GM21423 (cell line): ENCODE data around the gene MAN2C1.
"Not testable (repeated sequence)": the region's sequence is repeated elsewhere in the genome, so short reads cannot be mapped to it uniquely, and the experiment has no call there.

ENCODE experiments used
- ATAC-seq: cut with Tn5 transposase; IDR thresholded peaks from one replicate; pipeline ENCODE4 v1.9.1; 2021; ENCODE audit warnings: mild to moderate bottlenecking, moderate library complexity; ENCODE audit not compliant: unreplicated experiment

Gene MAN2C1

DNA sequence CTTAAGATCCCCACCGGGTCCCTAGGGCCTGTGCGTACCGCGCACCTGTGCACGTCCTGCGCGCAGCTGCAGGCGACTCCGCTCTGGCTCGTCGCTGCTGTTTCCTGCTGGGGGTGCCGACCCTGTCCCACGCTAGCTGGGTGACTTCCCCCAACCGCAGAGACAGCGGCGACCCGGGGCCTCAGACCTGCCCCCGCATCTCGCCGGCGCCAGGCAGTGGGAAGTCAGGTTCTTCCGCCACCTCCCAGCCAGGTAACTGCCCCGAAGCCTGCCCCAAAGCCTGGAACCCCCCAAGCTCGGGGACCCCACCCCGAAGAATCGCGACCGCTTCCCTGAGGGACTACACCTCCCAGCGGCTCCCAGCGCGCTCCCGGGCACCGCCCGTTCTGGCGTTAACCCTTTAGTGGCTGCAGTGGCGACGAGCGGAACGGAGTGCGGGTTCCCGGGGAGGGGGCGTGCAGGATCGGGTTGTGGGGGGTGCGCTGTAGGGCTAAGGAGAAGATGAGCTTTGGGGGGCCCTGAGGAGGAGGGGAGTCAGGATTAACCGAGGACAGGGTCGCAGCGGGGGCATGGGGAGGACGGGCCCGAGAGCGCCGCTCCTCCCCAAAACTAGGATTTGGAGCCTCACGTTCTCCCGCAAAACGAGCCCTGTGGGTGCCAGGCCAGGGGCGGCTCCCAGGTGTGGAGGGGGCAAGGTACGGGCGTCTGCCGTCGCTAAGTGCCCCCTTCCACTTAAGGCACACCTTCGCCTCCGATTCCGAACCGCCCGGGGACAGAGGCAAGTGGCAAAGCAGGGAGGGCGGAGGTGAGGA lies 21.0 kb downstream of the MAN2C1 start:
- peak; percentile 54 for ATAC-seq

DNA sequence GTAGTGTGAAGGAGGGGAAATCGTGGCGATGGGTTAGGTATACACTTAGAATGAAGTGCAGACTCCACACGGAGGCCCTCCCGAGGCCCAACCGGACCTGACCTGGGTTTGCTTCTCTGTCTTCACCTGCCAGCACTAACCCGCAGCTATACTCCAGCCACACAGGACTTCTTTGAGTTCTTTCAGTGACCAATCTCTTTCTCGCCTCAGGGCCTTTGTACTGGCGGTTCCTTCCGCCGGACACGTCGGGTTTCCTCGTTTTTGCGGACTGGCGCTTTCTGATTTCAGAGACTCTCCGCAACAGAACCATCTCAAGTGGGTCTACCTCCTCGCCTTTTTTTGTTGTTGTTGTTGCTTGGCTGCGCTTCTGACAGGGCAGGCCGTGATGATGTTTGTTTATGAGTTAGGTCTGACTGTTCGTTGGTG lies 21.6 kb downstream of the MAN2C1 start, which contains the start of gene NEIL1:
TSS of gene NEIL1 (plus strand) at position 244 of the 426 bp plus-strand sequence. CDS start 1,867 bp downstream, outside the sequence.
- no peak for ATAC-seq

DNA sequence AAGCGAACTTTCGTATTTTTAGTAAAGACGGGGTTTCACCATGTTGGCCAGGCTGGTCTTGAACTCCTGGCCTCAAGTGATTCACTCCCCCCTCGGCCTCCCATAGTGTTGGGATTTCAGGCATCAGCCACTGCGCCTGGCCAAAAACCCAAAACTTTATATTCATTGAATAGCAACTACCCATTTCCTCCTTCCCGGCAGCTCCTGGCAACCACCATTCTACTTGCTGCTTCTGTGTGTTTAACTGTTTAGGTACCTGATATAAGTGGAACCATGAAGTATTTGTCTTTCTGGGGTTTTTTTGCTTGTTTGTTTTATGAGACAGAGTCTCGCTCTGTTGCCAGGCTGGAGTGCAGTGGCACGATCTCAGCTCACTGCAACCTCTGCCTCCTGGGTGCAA lies 24.5 kb downstream of the MAN2C1 start:
- not testable (repeated sequence) for ATAC-seq

DNA sequence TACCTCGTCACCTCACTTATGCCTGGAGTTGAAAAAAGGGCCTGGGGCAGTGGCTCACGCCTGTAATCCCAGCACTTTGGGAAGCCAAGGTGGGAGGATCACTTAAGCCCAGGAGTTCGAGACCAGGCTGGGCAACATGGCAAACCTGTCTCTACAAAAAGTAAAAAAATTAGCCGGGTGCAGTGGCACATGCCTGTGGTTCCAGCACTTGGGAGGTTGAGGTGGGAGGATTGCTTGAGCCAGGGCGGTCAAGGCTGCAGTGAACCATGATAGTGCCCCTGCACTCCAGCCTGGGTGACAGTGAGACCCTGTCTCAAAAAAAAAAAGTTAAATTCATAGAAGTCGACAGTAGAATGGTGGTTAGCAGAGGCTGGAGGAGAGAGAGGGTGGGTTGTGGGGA lies 26.2 kb downstream of the MAN2C1 start:
- no peak for ATAC-seq

DNA sequence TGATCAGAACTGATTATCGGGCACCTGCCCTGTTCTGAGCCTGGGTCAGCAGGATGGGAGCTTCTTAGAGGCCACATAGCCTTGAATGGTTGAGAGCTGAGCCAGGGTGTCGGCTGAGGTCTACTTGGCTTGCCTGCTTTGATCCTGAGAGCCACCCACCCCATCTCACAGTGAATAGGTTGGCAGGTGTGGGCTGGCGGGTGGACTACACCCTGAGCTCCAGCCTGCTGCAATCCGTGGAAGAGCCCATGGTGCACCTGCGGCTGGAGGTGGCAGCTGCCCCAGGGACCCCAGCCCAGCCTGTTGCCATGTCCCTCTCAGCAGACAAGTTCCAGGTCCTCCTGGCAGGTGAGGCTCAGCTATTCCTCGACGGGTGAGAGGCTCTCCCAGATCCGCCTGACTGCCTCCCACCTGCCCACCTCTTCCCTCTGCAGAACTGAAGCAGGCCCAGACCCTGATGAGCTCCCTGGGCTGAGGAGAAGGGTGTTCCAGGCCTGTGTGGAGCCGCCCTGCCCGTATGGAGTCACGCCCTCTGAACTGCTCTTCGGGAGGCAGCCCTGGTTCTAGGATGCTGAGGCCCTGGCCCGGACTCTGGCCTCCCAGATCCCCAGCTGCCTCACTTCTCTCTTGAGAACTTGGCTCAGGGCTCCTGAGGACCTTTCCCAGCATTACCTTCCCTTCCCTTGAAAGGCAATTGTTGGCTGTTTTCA lies 28.7 kb downstream of the MAN2C1 start:
- no peak for ATAC-seq

DNA sequence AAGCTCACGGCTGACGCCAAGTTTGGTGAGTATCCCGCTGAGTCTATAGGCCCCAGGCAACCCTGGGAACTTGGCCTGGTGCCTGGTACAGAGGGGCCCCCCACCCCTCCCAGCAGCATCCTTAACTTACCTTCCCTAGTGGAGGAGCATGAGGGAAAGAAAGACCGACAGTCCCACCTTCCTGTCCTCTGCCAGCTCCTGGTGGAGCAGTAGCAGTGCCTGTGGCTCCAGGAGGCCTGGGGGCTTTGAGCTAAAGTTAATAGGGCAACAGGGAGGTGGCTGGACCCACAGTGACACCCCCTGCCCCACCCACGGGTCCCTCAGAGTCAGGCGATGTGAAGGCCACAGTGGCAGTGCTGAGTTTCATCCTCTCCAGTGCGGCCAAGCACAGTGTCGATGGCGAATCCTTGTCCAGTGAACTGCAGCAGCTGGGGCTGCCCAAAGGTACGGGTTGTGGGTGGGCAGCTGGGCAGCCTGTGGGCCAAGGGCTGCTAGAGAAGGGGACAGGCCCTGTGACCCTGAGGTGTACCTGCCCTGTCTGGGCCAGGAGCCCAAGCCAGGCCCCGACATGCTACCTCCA lies 29.7 kb downstream of the MAN2C1 start:
- no peak for ATAC-seq

DNA sequence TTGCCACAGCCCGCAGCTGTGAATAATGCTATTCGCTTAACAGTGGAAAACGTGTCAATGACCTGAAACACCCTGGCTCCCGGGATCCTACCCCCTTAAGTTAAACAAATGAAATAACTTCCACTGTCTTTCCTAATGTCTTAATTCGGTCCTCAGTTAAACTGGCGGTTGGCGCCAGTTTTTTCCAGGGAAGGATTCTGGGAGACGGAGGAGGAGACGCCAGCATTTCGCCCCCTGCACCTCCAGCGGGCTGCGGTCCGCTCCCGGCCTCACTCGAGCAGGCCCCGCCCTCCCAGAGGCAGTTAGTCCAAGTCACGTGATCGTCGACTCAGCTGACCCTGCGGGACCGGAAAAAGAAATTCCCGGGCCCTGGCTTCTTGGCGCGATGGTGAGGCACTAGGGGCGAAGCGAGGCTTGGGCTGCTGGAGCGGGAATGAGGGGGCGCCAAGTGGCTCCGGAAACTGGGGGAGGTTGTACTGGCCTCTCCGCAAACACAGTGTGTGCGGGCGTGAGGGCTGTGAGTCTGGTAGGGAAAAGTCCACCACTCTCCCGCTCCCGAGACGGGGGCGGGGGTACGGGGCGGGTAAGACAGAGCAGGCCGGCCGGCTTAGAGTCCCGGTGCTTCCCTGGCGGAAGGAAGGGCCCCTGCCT lies 32.6 kb downstream of the MAN2C1 start, which contains the start of gene COMMD4:
TSS of gene COMMD4 (plus strand) at position 359 of the 651 bp plus-strand sequence. CDS start at position 386, 27 bp downstream.
- no peak for ATAC-seq

DNA sequence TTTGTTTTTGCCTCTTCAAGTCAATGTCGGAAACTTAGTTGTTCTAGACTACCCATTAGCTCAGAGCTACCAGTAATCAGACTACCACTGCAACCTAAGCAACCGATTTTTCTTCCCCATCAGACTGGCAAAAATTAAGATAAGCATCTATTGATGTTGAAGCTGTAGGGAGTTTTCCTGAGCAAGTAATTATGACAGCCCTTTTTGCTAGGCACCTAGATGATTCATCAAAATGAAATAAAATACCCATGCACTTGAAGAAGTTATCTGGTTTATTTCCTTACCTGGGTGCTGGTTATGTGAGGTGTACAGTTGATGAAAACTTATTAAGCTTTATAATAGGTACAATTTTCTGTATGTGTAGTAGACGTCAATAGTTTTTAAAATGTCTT lies 33.1 kb downstream of the MAN2C1 start:
- no peak for ATAC-seq

DNA sequence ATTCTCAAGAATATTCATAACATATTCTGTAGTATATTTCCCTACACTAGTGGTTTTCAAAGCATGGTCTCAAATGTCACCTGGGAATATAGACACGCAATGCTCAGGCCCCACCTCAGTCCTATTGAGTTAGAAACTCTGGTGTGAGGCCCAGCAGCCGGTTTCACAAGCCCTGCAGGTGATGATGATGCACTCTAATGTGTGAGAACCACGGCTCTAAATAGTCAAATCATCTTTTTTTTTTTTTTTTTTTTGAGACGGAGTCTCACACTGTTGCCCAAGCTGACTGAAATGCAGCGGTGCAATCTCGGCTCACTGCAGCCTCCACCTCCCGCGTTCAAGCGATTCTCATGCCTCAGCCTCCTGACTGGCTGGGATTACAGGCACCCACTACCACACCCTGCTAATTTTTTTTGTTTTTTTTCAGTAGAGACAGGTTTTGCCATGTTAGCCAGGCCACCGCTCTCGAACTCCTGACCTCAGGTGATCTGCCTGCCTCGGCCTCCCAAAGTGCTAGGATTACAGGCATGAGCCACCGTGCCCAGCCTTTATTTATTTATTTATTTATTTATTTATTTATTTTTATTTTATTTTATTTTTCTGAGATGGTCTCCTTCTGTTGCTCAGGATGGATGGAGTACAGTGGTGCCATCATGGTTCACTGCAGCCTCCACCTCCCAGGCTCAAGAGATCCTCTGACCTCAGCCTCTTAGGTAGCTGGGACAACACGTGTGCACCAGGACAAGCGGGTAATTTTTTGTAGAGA lies 34.6 kb downstream of the MAN2C1 start:
- not testable (repeated sequence) for ATAC-seq

DNA sequence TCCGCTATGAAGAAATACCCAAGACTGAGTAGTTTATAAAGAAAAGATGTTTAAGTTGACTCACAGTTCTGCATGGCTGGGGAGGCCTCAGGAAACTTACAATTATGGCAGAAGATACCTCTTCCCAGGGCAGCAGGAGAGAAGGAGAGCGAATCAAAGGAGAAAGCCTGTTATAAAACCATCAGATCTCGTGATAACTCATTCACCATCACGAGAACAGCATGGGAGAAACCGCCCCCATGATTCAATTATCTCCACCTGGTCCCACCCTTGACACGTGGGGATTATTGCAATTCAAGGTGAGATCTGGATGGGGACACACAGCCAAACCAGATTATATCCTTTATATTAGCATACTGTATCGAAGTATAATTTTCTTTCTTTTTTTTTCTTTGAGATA lies 36.3 kb downstream of the MAN2C1 start:
- not testable (repeated sequence) for ATAC-seq

DNA sequence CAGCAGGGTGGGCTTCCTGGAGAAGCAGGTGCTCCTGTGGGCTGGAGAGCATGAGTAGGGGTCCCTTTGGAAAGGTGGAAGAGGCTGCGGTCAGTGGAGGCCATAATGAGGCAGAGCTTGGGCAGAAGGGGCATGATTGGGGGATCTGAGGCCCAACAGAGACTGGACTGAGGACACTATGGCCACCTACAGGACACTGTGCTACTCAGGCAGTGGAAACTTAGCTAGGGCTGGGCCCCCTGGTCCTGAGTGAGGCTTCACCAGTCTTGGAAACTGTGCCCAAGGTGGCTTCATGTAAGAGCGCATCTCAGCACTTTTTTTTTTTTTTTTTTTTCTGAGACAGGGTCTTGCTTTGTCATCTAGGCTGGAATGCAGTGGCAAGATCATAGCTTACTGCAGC lies 38.8 kb downstream of the MAN2C1 start:
- ATAC-seq = no peak

DNA sequence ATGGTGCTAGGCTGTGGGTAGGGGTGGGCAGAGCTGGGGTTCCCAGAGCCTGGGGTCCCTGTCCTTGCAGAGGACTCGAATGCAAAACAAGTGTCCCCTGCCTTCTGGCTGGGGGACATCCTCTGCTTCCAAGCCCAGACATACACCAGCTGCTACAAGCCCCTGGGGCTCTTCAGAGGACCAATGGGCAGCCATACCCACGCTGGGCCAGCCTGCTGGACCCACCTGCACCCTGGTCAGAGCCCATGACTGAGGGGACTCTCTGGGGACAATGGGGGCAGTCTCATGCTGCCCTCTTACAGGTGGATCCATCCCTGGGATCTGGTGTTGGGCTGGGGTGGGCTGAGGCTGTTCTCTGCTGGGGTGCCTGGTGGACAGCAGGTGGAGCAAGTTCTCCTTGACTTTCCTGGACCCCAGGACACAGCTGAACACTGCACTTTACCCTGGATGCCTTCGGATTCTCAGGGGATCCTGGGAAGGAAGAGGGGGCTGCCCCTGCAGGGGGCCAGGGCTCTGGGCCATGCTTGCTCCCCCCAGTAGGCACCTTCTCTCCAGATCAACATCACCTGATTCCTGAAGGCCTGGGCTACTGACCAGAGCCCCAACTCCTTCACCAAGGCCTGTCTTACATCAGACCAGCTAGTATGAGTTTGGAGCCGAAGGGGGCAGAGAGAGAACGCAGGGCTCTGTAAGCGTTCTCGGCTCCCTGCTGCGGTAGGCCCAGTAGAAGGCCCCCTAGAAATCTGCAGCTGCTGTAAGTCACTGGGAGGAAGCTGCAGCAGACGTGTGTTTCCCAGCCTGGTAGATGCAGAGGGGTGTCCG lies 39.7 kb downstream of the MAN2C1 start:
- ATAC-seq = no peak

DNA sequence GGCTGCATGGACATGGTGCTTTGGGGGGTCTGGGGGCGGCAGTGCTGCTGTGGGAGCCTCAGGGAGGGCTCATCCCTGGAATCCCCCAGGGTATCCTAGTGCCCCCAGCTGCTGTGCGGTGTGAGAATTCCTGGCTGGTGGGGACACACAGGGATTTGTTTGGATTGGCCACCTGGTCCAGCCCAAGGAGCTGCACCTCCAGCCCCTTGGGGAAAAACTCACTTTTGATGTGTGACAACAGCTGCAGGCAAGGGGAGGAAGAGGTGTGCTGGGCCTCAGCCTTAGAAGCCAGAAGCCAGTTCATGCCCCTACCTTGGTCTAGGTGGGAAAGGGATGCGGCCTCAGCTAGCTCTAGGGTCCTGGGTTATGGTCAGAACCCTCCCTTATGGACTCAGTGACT lies 40.9 kb downstream of the MAN2C1 start:
- ATAC-seq = no peak

DNA sequence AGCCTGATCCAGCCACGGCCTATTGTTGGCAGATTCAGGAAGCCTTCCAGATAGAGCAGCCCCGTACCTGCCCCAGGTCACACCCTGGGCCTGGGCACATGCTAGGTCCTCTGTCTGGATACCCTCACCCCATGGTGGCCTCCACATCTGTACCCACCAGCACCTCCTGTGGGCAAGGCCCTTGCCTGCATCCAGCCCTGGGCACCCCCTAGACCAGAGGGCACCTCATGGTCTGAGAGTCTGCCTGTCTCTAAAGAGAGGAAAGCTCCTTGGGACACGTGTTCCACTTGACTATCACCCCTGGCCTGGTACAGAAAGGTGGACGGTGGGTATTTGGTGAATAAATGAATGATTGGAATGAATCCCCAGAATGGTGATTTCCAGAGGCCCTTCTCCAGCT lies 41.4 kb downstream of the MAN2C1 start:
- ATAC-seq = no peak

DNA sequence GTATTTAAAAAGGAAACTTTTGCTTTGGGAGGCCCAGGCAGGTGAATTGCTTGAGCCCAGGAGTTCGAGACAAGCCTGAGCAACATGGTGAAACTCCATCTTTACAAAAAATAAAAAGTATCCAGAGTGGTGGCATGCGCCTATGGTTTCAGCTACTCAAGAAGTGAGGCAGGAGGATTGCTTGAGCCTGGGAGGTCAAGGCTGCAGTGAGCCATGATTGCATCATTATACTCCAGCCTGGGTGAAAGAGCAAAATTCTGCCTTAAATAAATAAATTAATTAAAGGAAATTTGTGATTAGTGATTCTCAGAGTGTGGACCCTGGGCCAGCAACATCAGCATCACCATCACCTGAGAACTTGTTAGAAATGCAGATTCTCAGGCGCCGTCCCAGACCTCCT lies 42.5 kb downstream of the MAN2C1 start:
- no peak for ATAC-seq

DNA sequence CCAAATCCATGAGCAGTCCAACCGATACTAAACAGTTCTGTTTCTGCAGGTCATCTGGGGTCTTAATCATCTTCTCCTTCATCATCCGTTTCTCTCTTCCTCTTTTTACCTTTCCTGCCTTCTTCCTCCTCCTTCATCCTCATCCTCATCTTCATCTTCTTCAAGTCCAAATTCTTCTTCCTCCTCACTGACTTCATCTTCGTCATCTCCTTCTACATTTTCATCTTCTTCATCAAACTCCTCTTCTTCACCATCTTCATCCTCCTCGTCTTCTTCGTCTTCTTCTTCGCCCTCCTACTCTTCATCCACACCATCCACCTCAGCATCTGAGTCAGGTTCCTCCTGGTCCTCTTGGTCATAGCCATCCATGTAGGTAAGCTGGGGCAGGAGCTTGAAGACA lies 46.7 kb downstream of the MAN2C1 start:
- no peak for ATAC-seq

DNA sequence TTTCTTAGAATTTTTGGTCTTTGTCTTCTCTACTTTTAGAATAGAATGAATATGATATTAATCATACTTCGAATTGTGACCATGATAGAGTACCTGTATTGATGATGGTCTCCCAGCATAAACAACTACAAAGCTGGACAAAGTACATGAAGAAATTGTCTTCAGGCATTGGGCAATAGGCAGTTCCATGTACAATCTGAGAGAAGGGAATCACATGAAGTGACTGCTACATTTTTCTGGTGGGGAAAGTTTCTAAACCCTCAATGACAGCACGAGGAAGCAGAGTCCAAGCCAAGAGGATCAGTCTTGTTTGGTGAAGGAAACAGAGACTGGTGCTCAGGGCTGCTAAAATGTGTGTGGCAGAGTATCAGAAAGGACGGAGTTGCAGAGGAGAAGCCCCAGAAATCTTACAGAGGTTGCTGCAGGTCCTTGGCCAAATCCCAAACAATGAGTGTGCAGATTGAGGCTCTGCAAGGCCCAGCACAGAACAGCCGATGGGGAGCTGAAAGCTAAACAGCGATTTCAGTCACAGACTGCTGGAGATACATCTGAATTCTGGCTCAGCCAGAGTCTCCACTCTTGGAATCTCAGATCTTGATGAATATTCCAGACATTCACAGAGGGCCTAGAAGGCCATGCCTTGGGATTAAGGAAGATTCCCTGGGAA lies 49.0 kb downstream of the MAN2C1 start:
- ATAC-seq = not testable (repeated sequence)

DNA sequence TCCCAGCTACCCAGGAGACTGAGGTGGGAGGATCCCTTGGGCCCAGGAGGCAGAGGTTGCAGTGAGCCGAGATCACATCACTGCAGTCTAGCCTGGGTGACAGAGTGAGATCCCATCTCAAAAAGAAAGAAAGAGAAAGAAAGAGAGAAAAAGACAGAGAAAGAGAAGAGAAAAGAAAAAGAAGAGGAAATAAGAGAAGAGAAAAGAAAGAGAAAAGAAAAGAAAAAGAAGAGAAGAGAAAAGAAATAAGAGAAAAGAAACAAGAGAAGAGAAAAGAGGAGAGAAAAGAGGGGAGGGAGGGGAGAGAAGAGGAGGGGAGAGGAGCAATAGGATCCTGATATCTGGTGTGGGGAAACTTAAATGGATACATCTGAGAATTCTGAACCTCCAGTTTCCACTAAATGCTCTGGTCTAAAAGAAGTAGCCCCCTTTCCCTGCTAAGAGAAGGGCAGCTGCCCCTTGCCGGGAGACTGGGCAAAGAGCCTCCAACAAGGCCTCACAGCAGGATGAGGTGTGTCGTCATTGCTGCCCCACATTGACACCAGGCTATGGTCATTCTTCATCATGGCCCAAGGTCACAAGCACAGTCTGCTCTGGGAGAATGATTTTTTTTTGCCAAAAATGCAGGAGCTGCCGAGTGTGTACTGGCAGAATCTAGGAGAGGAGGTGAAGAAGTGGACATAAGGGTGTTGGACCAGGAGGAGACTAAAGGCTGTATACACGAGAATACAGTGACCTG lies 53.7 kb downstream of the MAN2C1 start:
- no peak for ATAC-seq
